HG03342 (cell line): ENCODE results near the gene B3GNT4.
"Not testable (repeated sequence)": the region's sequence is repeated elsewhere in the genome, so short reads cannot be mapped to it uniquely, and the experiment has no call there.

ENCODE experiments used
- ATAC-seq: cut with Tn5 transposase; IDR thresholded peaks from one replicate; pipeline ENCODE4 v1.9.1; 2021; ENCODE audit warnings: mild to moderate bottlenecking, moderate library complexity; ENCODE audit not compliant: unreplicated experiment

B3GNT4 gene

DNA sequence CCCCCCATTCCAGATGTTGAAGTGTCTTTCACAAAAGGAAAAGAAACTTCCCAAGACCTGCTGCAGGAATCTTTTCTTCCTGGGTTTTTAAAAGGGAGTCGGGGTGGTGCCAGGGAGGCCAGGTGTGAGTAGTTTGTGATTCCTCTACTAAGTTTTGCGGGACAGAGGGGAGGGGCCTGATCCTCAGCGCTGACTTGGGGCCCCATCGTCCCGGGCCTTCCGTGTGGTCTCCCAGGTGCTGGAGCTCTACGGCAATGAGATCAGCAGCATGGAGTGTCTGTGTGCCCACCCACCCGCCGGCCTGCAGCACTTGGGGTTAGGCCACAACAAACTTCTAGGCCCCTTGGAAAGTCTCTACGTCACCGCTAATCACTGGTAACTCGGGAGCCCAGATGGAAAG, 16.0 kb upstream of the B3GNT4 start:
- ATAC-seq: no peak

GRCh38 chr12:122189626-122190475, 13.7 kb upstream of the B3GNT4 start:
- no peak for ATAC-seq

- ATAC-seq: no peak
These were observed 12.5 kb upstream of the B3GNT4 start for GRCh38 chr12:122190842-122191668.

DNA sequence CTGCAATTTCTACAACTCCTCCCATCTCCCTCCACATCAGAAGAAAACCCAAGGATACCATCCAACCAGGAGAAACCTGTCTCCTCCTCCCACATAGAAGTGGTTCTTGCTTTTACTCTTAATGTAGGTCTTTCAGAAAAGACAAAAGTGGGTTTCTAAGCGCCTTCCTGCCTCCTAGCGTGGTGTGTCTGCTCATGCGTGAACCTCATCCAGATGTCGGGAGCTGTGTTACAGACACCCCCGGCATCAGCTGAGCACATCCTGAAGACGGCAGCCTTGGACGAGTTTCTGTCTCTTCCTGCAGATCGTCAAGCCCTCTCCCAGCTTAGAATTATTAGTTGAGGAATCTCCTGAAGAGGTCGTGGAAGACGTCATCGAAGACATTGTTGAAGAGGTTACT, 11.1 kb upstream of the B3GNT4 start:
- ATAC-seq: no peak

DNA sequence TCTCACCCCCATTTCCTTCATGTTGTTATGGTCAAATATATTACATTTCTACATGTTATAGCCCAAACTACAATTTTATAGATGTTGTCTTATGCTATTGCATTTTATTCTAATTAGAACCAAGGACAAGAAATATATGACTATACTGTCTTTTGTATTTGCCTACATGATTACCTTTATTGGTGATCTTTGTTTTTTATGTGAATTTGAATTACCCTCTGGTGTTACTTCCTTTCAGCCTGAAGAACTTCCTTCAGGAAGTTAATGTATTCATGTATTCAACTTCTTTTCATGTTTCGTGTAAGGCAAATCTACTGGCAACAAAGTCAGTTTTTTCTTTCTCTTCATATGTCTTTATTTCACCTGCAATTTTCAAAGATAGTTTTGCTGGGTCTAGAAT, 8.7 kb upstream of the B3GNT4 start:
- ATAC-seq: no peak

DNA sequence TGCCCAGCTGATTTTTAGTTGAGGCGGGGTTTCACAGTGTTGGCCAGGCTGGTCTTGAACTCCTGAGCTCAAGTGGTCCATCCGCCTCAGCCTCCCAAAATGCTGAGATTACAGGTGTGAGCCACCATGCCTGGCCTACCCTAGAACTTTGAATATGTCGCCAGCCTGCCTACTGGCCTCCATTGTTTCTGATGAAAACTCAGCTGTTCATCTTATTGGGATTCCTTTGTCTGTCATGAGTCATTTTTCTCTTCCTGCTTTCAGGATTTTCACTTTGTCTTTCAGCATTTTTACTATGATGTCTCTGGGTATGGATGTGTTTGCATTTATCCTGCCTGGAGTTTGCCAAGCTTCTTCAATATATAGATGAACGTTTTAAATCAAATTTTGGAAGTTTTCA, 8.1 kb upstream of the B3GNT4 start:
- no peak for ATAC-seq

- no peak for ATAC-seq
These were observed 5.9 kb upstream of the B3GNT4 start for GRCh38 chr12:122197612-122197966.

GRCh38 chr12:122199484-122200355, 3.8 kb upstream of the B3GNT4 start:
- ATAC-seq: no peak

DNA sequence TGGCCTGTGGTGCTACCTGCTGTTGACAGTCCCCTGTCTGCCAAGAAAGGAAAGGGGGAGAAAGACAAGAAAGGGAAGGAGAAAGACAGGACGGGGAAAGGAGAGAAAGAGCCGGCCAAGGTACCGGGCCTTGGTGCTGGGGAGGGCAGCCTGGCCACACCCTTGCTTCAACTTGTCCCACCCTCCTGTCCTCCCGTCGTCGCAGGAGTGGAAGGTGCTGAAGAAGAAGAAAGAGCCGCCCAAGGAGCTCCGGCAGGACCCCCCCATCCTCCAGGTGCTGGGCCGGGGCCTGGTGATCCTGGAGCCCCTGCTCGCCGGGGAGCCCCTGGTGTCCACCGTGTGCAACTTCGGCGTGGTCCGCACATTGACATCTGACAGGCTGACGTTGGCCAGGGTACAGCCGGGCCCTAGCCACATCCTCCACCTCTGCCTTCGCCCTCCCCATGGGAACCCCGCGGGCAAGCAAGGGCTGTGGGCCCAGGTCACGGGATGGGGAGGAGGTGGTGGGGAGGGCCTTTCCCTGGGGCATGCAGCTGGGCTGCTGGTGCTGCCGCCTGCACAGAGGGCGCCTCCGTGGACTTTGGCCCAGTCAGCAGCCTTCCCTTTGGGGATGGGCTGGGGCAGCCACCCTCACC, 2.9 kb upstream of the B3GNT4 start:
- ATAC-seq: no peak

DNA sequence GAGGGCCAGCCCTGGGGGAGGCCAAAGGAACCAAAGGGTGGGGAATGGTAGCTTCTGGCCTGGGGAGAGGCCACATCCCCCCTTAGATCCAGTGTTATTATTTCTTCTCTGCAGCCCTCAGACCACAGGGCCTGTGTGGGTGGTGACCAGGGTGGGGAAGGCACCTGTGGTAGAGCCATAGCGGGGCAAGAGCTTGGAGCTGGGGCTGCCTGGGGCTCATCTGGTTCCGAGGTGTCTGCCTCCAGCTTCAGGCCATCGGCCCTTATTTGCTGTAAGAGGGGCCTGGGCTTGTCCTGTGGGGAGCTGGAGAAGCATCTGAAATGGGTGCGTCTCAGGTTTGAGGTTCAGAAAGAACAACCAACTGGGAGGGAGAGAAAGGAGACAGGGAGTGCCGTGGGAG, 2.1 kb upstream of the B3GNT4 start:
- no peak for ATAC-seq

DNA sequence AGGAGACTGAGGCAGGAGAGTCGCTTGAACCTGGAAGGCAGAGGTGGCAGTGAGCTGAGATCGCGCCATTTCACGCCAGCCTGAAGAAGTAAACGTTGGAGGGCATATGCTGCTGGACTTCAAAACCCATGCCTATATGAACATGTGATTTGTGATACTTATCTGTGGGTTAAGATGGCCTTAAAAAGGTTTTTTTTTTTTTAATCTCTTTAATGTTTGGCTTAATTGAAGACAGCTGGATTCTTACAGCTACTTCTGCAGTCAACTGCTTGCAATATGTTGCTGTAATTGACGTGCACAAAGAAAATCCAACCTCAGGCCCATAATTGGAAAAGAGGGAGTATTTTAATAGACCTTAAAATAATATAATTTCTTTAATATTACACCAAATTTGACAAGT, 1.5 kb upstream of the B3GNT4 start:
- no peak for ATAC-seq

GRCh38 chr12:122202811-122203210, 698 bp upstream of the B3GNT4 start:
- ATAC-seq: not testable (repeated sequence)

DNA sequence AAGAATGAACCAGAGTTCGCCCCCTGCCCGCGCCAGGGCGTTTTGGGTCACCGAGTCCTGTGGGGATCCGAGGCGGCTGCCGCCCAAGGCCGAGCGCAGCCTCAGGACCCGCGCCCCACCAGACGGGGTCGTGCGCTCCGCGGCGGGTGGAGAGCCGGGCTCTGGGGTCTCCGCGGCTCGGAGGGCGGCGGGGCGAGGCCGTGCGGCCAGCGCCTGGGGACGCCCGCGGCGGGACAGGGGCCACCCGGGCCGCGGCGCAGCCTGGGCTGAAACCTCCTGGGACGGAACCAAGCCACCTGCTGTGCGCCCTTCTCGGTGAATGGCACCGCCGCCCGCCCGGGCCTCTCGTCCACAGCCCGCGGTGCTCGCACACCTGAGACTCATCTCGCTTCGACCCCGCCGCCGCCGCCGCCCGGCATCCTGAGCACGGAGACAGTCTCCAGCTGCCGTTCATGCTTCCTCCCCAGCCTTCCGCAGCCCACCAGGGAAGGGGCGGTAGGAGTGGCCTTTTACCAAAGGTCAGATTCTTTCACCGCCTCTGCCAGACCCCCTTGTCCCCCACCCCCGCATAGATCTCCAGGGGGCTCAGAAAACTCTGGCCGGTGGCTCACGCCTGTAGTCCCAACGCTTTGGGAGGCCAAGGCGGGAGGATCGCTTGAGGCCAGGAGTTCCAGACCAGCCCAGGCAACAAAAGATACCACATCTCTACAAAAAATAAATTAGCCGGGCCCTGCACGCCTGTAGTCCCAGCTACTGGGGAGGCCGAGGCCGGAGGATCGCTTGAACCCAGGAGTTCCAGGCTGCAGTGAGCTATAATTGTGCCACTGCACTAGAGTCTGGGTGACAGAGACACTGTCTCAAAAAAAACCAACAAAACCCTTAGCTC, 901 bp downstream of the B3GNT4 start:
- ATAC-seq: peak; percentile 18

GRCh38 chr12:122205053-122205925, 1.8 kb downstream of the B3GNT4 start:
- ATAC-seq: no peak

GRCh38 chr12:122206111-122206881, 2.8 kb downstream of the B3GNT4 start:
- no peak for ATAC-seq

GRCh38 chr12:122206976-122207375, 3.5 kb downstream of the B3GNT4 start:
- no peak for ATAC-seq

DNA sequence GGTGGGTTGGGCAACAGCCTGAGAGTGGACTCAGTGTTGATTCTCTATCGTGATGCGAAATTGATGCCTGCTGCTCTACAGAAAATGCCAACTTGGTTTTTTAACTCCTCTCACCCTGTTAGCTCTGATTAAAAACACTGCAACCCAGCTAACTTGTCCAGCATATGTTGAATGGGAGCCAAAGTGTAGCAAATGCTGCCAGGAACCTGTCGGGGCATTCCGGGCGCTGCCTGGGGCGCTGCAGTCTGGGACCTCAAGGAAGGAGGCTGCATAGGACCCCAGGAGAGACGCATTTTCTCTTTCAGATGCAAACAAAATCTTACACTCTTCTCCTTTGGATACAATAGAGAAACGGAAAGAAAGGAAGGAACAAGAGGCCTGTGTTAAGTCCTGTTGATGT, 3.9 kb downstream of the B3GNT4 start:
- no peak for ATAC-seq
